HG03064 (cell line): ENCODE data around the gene ITGB7.
"Not testable (repeated sequence)": the region's sequence is repeated elsewhere in the genome, so short reads cannot be mapped to it uniquely, and the experiment has no call there.

Experiments
- ATAC-seq: cut with Tn5 transposase; IDR thresholded peaks from one replicate; pipeline ENCODE4 v1.9.1; 2021; ENCODE audit warnings: low read depth; ENCODE audit not compliant: unreplicated experiment

ITGB7 gene

DNA sequence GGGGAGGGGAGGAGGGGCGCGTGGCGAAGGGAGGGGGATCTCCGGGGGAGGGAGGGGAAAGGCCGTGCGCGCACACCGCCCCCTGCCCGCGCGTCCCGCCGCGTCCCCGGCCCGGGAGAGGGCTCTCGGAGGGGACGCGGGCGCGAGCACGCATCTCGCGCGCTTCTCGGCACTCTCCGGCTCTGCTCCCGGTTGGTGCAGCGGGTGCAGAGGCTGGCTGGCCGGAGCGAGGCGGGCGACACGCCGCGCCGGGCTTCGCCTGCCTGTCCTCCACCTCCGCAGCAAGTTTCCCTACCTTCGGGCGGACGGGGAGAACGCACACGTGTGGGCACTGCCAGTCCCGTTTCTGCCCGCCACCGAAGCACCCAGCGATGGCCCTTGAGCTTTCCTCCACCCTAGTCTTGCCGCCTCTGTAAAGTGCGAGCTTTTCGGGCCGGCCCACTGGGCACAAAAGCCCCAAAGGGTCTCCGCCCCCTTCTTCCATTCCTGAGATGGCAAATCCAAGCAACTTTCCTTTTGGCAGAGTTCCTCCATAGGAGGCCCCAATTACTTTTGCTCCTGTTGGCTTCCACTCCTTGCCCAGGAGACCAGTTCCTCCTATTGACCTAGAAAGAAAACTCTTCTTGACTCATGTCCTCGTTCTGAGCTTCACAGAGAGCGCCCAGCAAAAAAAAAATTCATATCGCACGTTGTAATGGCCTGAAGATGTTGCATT, 26.0 kb downstream of the ITGB7 start:
- peak; percentile 40 for ATAC-seq

DNA sequence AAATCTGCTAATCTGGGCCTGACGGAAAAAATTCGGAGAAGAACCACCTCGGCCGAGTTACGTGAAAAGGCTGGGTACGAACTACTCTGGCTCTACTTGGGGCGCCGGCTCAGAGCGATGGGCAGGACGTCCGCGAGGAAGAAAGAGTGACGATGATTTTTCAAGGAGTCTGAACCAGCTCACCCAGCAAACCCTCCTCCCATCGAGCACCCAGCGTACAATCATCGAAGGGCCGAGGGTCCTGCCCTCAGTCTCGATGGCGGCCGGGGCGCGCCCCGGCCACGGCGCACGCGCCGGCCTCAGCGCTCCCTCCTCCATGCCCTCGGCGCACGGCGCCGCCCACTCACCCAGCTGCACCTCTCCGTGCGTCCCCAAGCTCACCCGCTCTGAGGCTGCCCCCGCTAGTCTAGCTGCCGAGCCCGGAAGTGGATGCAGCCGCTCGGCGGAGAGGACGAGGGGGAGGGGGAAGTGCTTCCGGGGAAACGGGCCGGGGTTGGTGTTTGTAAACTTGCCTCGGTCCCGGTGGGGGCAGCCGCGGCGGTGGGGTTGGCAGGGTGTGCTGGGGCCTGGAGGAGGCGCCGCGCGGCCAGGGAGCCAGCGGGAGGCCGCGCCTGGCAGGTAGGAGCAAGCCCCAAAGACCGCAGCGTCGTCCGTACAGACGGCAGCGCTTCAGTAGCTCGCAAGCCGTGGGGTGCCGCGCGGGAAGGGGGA, 26.7 kb downstream of the ITGB7 start, which contains the start of the genes CSAD and ZNF740:
TSS of gene CSAD (minus strand) at position 706 of the 711 bp plus-strand sequence. CDS start 7,455 bp downstream, outside the sequence.
TSS of gene ZNF740 (plus strand) at position 503 of the 711 bp plus-strand sequence. CDS start 1,262 bp downstream, outside the sequence.
- ATAC-seq: peak; percentile 95

DNA sequence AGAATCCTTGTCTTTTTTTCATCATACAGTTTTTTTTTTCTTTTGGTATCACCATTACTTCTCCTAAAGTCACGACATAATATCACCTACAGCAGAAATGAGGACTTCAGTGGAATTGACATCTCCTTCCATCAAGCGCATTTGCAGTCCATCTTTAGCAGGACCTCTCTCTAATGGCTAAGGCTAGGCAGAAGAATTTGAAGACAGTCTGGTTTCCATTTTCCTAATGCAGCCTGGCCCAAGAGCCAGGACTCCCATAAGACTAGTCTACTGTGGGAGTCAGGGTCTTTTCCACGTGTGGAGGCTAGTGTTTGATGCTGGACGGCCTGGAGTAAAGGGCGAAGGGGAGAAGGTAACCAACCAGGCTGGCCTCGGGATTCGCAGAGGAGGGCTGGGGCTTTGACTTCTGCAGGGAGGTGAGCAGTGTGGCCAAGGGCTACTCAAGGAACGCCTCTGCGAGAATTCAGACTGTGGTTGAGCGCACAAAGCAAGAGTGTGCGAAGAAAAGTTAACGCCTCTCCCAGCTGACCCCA, 27.3 kb downstream of the ITGB7 start:
- ATAC-seq: peak; percentile 7

DNA sequence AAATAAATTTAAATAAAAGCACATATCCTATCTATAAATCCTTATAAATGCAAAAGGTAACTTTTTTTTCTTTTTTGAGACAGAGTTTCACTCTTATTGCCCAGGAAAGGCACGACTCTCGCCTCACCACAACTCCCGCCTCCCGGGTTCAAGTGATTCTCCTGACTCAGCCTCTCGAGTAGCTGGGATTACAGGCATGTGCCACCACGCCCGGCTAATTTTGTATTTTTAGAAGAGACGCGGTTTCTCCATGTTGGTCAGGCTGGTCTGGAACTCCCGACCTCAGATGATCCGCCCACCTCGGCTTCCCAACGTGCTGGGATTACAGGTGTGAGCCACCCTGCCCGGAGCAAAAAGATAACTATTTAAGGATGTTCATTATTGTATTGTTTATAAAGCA, 28.2 kb downstream of the ITGB7 start:
- not testable (repeated sequence) for ATAC-seq

DNA sequence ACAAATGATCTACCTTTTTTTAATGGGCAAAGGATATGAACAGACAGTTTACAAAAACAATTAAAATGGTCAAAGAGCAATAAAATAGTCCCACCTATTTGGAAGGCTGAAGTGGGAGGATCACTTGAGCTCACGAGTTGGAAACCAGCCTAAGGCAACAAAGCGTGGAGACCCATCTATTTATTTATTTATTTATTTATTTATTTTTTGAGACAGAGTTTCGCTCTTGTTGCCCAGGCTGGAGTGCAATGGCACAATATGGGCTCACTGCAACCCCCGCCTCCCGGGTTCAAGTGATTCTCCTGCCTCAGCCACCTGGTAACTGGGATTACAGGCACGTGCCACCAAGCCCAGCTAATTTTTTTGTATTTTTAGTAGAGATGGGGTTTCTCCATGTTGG, 29.6 kb downstream of the ITGB7 start:
- not testable (repeated sequence) for ATAC-seq

DNA sequence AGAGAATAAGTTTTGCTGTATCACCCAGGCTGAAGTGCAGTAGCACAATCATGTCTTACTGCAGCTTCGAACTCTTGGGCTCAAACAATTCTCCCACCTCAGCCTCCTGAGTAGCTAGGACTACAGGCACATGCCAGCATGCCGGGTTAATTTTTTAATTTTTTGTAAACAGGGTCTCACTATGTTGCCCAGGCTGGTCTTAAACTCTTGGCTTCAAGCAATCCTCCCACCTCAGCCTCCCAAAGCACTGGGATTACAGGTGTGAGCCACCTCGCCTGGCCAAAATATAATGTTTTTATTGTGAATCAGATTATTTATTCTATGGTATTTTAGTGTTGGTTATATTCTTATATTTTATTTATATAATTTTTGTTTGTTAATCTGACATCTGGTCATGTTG, 30.3 kb downstream of the ITGB7 start:
- ATAC-seq: no peak

DNA sequence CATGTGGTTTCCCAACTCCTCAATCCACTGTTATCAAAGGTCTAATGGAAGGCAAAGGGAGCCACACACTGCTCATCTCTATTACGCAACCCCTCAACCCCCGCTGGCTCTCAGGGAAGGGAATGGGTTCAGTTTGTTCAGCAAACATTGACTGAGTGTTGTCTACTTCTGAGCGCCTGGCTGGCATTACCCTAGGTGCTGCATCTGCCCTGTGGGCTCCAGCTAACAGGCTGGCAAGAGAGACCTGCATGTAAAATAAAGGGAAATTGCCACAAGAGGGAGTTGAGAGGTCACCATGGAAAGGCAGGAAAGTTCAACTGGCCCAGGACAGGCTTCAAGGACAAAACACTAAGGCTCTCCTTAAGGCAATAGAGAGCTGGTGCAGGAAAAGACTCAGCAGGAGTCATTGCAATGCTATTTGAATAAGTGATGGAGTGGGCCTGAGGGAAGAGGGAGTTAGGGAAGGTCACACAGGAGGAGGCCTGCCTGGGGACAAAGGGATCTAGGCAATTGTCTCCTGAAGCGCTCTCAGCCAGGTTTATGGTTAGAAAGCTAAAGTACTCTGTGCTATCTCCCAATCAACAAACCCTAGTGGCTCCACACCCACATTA, 32.1 kb downstream of the ITGB7 start:
- no peak for ATAC-seq

DNA sequence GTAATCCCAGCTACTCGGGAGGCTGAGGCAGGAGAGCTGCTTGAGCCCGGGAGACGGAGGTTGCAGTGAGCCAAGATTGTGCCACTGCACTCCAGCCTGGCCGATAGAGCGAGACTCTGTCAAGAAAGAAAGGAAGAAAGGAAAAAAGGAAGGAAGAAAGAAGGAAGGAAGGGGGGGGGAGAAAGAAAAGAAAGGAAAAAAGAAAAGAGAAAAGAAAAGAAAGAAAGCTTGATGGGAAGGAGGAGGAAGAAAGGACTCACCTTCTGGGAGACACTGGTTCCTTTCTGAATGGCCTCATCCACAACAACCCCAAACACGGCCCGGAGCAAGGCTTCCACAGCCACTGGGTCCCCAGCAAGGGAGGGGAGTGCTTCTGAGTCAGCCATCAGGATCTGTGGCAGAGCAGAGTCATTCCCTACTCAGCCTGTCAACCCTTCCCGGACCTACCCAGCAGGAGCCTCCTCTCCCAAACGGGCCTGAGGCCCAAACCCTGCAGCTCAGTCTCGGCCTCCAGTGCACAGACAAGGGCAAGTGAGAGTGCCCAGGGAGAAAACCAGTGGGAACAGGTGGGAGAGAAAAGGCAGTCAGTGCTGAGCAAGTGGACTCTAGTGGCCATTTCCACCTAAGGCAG, 33.9 kb downstream of the ITGB7 start:
- no peak for ATAC-seq

DNA sequence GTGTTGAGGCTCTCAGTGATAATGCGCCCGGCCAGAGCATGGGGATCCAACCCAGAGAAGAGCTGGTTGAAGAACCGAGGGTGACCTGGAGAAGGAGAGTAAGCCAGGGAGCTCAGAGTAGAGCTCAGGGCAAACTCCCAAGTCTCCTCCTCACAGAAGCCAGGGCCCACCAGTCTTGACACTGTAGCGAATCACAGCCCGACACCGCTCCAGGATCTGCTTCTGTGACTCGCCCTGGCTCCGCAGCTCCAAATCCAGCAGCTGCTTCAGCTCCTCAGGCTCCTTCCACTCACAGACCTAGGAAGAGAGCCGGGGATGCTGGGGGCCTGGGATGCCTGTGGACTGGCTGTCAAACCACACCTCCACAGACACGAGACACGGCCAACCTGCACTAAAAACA, 34.7 kb downstream of the ITGB7 start:
- ATAC-seq: no peak

DNA sequence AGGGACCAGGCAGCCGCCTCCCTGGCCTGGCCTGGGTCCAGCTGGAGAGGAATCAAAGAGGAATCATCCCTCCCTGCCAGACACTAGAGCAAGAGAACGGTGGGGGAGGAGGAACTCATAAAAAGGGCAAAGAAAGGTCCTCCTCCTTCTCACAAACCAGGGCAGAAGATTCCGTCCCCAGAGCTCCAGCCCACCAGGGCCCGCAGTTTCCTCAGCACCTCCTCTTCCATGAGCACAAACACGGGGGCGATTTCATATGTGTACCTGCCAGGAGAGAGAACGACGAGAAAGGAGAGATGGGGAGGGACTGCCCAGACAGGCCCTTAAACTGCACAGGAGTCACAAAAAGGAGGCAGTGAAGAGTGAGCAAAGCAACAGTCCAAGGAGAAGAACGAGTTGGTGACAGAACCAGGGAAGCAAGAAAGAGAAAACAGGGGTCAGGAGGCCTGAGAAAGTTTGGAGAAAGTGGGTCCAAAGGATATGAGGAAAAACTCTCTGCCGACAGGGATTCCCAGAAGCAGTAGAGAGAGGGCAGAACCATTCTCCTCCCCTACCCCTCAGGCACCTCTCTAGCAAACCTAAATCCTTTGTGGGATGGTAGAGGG, 35.2 kb downstream of the ITGB7 start:
- no peak for ATAC-seq

DNA sequence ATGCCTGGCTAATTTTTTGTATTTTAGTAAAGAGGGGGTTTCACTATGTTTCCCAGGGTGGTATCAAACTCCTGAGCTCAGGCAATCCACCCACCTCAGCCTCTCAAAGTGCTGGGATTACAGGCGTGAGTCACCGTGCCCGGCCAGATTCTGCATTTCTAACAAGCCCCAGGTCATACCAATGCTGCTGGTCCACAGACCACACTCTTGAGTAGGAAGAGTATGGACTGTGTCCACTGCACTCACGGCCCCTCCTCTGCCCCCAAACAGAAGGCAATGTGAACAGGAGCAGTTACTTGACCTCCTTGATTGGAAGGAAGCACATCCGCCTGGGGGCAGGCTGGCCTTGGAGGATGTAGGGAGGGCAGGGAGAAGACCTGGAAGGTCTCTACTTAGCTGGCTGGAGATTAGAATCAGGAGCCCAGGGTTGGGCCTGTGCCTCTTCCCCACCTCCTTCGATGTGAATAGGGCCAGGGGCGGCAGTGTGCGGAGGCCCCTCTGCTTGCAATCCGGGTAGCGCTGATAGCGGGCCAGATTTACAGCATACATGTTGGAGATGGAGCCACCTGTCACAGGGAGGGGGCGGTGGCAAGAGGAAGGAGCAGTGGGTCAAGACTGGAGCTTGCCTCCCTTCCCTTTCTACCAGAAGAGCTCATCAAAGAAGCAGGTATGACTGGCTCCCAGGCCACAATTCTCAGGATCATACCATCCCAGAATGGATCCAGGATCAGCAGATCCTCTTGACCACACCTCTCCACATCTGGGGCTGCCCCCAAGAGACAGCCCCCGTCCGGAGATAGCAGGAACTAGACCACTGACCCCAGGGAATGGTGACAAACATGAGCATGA, 36.0 kb downstream of the ITGB7 start:
- ATAC-seq: no peak

DNA sequence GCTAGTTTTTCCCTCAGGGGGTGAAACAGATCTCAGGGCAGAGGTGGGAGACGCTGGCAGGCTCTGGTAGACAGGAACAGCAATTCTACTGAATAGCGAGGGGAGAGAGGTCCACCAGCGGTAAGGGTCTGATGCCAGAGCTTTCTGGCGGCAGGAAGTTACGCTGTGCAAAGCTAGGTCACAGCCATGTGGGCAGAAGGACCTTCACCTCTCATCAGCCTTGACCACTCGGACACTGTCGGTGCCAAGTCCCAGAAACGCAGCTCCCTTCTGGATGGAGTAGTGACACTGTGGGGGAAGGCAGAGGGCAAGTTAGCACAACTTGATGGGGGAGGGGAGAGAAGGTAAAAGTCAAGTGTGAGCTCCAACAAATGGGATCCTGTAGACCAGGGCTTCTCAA, 36.8 kb downstream of the ITGB7 start:
- no peak for ATAC-seq

DNA sequence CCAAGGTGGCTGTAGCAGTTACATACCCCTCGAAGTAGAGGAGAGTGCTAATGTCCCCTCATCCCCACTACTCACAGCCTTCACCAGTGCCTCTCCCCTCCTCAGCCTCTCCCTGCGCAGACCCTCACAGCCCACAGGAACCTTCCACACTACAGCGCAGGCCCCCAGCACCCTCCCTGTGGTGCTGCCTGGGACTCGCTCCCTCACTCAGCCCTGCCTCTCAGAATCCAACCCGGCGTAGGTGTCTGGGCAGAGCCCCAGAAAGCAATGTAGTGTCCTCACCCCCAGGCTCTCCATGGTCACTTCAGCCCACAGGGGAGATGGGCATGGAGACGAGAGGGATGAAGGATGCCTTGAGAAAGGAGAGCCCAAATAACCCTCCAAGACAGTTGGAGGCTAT, 37.4 kb downstream of the ITGB7 start:
- ATAC-seq: no peak

DNA sequence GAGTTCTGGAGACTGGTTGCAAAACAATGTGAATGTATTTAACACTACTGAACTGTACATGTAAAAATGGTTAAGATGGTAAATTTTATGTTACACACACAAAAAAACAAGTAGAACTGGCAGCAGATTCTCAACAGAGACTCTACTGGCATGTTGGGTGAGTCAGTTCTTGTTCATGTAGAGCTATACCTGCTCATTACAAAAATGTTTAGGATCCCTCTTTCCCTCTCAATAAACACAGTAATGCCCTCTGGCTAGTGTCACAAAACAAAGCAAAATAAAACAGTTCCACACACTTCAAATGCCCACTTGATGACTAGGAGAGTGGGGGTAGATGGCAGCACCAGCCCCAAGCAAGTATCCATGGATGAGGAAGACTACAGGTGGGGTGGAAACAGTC, 40.2 kb downstream of the ITGB7 start:
- no peak for ATAC-seq

DNA sequence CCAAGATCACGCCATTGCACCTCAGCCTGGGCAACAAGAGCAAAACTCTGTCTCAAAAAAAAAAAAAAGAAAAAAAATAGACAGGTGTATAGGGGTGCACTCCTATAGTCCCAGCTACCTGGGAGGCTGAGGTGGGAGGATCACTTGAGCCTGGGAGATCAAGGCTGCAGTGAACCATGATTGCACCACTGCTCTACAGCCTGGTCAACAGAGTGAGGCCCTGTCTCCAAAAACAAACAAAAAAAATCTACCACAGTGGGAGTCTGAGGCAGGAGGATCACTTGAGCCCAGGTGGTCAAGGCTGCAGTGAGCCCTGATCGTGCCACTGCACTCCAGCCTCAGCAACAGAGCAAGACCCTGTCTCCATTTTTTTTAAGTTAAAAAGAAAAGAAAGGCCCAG, 44.0 kb downstream of the ITGB7 start:
- ATAC-seq: not testable (repeated sequence)

DNA sequence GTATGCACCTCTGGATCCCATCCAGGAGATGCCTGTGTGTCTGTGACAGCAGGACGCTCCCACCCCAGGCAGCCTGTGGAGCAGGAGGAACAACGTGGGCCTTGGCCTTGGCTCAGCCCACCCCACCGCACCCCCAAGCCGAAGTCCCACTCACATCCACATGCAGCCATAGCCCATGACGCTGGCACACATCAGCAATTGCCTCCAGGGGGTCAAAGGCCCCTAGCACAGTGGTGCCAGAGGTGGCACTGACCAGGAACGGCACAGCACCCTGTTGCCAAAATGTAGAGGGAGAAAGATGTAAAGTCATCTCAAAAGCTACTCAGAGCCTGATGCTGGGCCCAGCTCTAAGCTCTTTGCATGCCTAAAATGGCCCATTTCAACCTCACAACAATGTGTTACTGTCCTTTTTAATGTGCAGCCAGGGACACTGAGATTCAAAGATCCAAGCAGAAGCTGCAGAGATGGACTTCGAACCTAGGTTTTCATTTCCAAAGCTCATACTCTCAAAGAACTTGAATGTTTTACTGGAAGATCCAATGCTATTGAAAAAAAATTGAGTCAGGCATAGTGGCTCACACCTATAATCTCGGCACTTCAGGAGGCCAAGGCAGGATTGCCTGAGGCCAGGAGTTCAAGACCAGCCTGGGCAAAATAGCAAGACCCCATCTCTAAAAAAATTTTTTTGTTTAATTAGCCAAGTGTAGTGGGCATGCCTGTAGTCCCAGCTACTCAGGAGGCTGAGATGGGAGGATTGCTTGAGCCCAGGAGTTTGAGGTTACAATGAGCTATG, 45.7 kb downstream of the ITGB7 start:
- no peak for ATAC-seq

DNA sequence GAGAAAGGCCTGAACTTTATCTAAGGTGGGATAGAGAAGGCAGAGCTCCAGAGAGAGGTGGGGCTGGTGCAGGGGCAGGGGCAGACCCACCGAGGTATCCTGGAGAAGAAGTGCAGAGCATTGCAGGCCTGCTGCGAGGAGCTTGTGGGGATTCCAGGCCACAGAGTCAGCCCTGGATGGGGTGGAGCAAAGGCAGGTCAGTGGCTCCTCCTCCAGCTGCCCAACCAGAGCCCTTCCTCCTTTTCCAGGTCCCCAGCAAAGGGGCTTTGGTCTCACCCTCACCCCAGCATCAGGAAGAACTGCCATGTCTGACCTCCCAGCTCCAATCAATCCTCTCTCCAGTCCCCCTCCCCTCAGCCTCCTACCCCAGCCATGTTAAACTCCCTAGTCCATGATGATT, 46.4 kb downstream of the ITGB7 start:
- no peak for ATAC-seq

DNA sequence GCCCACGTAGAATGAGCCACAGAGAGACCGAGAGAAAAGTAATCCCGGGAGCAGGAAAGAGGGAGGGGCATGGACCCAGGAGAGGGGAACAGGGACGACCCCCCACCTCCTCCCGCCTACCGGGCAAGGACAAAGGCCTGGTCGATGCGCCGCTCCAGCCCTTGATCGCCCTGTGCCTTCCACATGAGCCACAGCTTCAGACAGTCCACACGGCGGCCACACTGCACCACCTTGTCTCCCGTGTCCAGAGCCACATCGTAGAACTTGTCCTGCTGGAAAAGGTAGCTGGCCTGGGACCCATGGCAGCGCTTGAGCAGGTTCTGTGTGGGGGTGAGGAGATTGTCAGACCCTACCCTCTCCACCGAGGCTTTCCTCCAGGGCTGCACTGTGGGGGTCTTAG, 47.1 kb downstream of the ITGB7 start:
- no peak for ATAC-seq
